Stimulated activated CD4-positive, alpha-beta T cell treated with anti-CD3 and anti-CD28 coated beads, Interleukin-2, amount 100 ng/mL, for 4 hours (primary cell): ENCODE results near the gene SLC11A1.

Experiments used
- DNase-seq: peaks from one replicate; pipeline ENCODE4 v3.0.0-alpha.2; 2020; ENCODE audit warnings: low read depth

Gene SLC11A1

GRCh38 chr2:218381916-218382366, at the start of gene SLC11A1:
SLC11A1 (plus strand) TSS chr2:218382273; CDS start chr2:218382369, 96 bp downstream.
- no peak for DNase-seq

GRCh38 chr2:218332288-218332687, 49.8 kb upstream of the SLC11A1 start:
- no peak for DNase-seq

GRCh38 chr2:218332920-218333645, 49.0 kb upstream of the SLC11A1 start:
- DNase-seq, result no peak

GRCh38 chr2:218334531-218334930, 47.5 kb upstream of the SLC11A1 start:
- no peak for DNase-seq

- no peak for DNase-seq
These were observed 41.4 kb upstream of the SLC11A1 start for GRCh38 chr2:218340656-218341055.

- no peak for DNase-seq
These were observed 40.7 kb upstream of the SLC11A1 start for GRCh38 chr2:218341381-218341780.

- no peak for DNase-seq
These were observed 39.2 kb upstream of the SLC11A1 start for GRCh38 chr2:218342837-218343236.

GRCh38 chr2:218343591-218343990, 38.5 kb upstream of the SLC11A1 start:
- no peak for DNase-seq

GRCh38 chr2:218344090-218344754, 37.9 kb upstream of the SLC11A1 start:
- no peak for DNase-seq

GRCh38 chr2:218344755-218345417, 37.2 kb upstream of the SLC11A1 start:
- no peak for DNase-seq

- DNase-seq, result no peak
These were observed 36.4 kb upstream of the SLC11A1 start for GRCh38 chr2:218345491-218346236.

- no peak for DNase-seq
These were observed 34.9 kb upstream of the SLC11A1 start for GRCh38 chr2:218347172-218347571.

GRCh38 chr2:218354045-218354444, 28.0 kb upstream of the SLC11A1 start:
- no peak for DNase-seq

- no peak for DNase-seq
These were observed 27.1 kb upstream of the SLC11A1 start for GRCh38 chr2:218354850-218355443.

GRCh38 chr2:218357236-218358177, 24.6 kb upstream of the SLC11A1 start:
- no peak for DNase-seq

- DNase-seq, result no peak
These were observed 21.6 kb upstream of the SLC11A1 start for GRCh38 chr2:218360453-218360852.

GRCh38 chr2:218362606-218363005, 19.5 kb upstream of the SLC11A1 start:
- DNase-seq, result no peak

- DNase-seq, result no peak
These were observed 18.3 kb upstream of the SLC11A1 start for GRCh38 chr2:218363736-218364135.

GRCh38 chr2:218364196-218364595, 17.9 kb upstream of the SLC11A1 start:
- no peak for DNase-seq

- DNase-seq, result no peak
These were observed 15.3 kb upstream of the SLC11A1 start for GRCh38 chr2:218366621-218367414.
